HG02943 (cell line): ENCODE data around the gene ADAMTS4.

Source experiments
- ATAC-seq: cut with Tn5 transposase; IDR thresholded peaks from one replicate; pipeline ENCODE4 v1.9.1; 2021; ENCODE audit warnings: mild to moderate bottlenecking, low read depth, moderate library complexity; ENCODE audit not compliant: unreplicated experiment

ADAMTS4 gene

GRCh38 chr1:161175771-161176453 lies 22.9 kb downstream of the ADAMTS4 start:
- no peak for ATAC-seq

- no peak for ATAC-seq
Observed at GRCh38 chr1:161174911-161175310, 23.9 kb downstream of the ADAMTS4 start.

- no peak for ATAC-seq
Observed at GRCh38 chr1:161173711-161174110, 25.1 kb downstream of the ADAMTS4 start.

- no peak for ATAC-seq
Observed at GRCh38 chr1:161172776-161173376, 26.0 kb downstream of the ADAMTS4 start.

GRCh38 chr1:161172349-161172748 lies 26.5 kb downstream of the ADAMTS4 start:
- no peak for ATAC-seq

GRCh38 chr1:161171696-161172095 lies 27.2 kb downstream of the ADAMTS4 start:
- no peak for ATAC-seq

GRCh38 chr1:161171191-161171590 lies 27.7 kb downstream of the ADAMTS4 start:
- ATAC-seq: no peak

GRCh38 chr1:161168906-161169305 lies 29.9 kb downstream of the ADAMTS4 start:
- ATAC-seq: no peak

GRCh38 chr1:161166669-161167548 lies 31.9 kb downstream of the ADAMTS4 start:
- no peak for ATAC-seq

GRCh38 chr1:161165742-161166668 lies 32.8 kb downstream of the ADAMTS4 start, which contains the start of gene PPOX:
Gene PPOX, plus strand, starts transcription at chr1:161166426. Its CDS starts 422 bp downstream, at chr1:161166848.
- peak; percentile 94 for ATAC-seq

GRCh38 chr1:161164901-161165610 lies 33.8 kb downstream of the ADAMTS4 start:
- no peak for ATAC-seq

GRCh38 chr1:161163793-161164192 lies 35.1 kb downstream of the ADAMTS4 start:
- no peak for ATAC-seq

- ATAC-seq: no peak
Observed at GRCh38 chr1:161162806-161163205, 36.0 kb downstream of the ADAMTS4 start.

- ATAC-seq: no peak
Observed at GRCh38 chr1:161162052-161162451, 36.8 kb downstream of the ADAMTS4 start.

GRCh38 chr1:161161652-161162051 lies 37.2 kb downstream of the ADAMTS4 start:
- ATAC-seq: no peak

- ATAC-seq: no peak
Observed at GRCh38 chr1:161160671-161161145, 38.1 kb downstream of the ADAMTS4 start.

GRCh38 chr1:161159913-161160243 lies 39.0 kb downstream of the ADAMTS4 start:
- ATAC-seq: no peak

- ATAC-seq: peak; percentile 83
Observed at GRCh38 chr1:161159087-161159912, 39.6 kb downstream of the ADAMTS4 start, which contains the start of gene USP21. Gene USP21, plus strand, starts transcription at chr1:161159500. Its CDS starts 1,141 bp downstream, at chr1:161160641.
